Stimulated activated CD4-positive, alpha-beta T cell treated with anti-CD3 and anti-CD28 coated beads, Interleukin-2, amount 100 ng/mL, for 4 hours (primary cell): ENCODE results near the gene MAGI2.
"Not testable (repeated sequence)": the region's sequence is repeated elsewhere in the genome, so short reads cannot be mapped to it uniquely, and the experiment has no call there.

Source experiments
- DNase-seq: peaks from one replicate; pipeline ENCODE4 v3.0.0-alpha.2; 2020; ENCODE audit warnings: low read depth

Gene MAGI2

DNA sequence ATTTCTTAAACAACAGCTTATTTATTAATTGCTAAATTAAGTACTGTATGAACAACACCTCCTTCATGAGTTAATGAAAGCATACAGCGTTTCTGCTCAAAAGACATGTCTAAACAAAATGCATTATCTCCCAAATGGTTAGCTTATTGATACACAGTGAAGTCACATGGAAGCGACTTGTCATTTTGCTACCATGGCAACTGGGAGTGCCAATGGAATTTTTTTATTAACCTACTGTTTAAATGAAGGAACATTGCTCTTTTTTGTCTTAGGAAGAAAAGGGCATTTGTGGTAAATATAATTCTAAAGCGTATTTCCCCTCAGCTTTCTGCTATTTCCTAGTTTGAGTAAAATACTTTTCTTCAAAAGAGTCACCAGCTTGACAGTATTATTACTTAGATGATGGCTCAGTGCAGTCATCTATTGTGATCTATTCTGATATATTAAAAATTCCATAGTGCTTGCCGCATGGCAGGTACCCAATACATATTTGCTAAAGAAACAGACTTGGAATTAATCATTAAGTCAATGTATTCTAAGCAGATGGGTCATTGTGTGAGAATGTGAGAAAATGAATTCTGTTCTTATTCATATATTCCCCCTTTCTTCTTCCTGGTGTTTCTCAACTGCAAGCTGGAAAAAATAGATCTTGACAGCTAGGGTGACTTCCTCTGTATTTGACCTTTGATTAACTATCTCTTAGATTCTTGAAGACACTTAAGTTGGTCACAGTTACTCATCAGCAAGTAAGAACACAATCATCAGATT is 818.3 kb downstream of the MAGI2 start:
- no peak for DNase-seq

DNA sequence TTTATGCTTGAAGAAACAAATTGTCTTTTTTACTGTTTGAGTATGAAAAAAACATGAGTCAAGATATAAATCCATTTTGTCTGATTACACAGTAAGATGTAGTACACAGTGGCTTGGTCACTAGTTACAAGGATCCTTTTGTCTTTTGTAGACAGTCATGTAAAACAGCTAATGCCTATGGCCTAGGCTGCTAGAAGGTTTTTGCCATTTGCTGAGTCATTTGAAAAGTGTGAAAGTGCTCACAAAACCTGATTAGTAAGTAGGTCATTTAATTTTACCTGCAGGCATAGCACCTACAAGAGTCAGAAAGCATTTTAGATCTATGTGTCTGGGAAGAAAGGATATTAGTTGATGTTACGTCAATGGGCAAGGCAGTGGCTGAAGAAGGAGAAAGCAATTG is 819.4 kb downstream of the MAGI2 start:
- DNase-seq = no peak

DNA sequence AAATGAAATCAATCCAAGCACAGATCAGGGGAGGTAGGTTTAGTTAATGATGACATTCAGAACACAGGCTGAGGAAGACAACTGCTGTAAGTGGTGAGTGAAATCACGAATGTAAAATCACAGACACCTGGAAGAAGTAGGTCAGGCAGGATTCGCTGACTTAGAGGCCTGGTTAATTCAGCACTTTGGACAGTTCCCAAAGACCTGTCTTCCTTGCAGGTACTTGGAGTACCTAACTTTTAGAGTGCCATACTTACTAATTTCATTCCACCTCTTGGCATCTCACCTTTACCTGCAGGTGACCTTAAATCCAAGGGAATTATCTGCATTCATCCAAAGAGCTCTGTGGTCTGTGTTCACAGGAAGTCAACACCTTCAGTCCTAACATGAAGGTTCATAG is 832.5 kb downstream of the MAGI2 start:
- DNase-seq = no peak

DNA sequence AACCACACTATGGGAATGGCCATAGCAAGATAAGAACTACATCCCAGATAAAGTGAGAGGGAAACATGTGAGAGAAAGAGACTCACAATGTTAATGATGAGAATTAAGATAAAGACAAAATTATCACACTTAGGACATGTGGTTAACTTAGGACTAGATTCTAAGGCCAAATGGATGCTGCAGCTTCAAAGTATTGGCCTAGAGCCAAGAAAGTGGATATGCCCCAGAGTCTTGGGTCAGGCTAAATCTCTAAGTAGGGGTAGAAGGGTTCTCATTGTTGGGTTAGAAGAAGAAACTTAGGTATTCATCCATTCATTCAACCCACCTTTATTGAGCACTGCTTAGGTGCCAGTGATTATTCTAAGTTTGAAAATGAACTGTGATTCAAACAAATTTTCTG is 836.9 kb downstream of the MAGI2 start:
- no peak for DNase-seq

DNA sequence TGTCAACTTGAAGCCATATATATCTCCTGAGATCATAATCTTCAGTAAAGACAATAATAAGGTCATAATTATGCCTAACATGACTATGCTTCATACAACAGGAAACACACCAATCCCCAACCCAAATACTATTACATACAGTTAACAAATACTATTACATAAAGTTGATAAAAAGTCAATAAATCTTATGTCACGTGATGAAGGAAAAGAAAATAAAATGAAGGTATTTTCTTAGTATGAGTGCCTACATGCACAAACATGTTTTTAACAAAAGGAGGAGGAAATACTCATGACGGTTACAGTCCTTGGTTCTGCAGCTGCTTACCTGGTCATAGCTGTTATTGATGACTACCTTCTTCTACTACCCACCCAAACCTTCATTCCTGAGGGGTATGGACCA is 844.2 kb downstream of the MAGI2 start:
- no peak for DNase-seq

DNA sequence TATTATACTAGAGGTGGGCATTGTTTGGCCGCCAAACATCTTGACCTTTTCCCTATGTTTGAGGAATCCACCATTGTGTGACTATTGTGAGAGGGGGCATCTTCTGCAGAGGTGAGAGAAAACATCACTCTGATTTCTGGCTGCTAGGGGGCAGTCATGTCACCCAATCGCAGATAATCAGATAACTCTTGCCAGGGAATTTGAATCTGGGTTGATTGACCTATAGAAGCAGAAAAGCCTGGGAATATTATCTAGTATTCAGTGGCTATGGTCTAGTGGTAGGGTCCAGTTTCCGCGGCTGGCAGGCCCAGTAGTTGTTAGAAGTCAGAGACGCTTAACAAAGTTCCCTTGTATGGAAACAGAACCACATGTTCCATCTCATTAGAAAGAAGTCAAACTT is 846.4 kb downstream of the MAGI2 start:
- no peak for DNase-seq

DNA sequence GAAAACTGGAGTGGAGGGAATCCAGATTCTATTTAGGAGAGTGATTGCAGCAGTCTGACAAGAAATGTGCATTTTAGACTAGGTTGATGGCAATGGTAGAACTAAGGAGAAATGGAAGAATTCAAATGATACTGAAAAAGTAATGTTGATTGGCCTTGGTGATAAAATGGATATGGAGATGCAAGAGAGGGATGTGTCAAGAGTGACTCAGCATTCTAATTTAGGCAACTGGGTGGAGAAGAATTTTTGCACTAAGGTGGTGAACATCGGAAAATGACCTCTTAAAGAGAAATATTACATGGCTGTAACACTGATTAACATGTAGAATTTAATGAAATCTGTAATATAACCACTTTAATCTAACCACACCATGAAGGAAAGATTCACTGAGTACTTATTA is 848.3 kb downstream of the MAGI2 start:
- DNase-seq = no peak

DNA sequence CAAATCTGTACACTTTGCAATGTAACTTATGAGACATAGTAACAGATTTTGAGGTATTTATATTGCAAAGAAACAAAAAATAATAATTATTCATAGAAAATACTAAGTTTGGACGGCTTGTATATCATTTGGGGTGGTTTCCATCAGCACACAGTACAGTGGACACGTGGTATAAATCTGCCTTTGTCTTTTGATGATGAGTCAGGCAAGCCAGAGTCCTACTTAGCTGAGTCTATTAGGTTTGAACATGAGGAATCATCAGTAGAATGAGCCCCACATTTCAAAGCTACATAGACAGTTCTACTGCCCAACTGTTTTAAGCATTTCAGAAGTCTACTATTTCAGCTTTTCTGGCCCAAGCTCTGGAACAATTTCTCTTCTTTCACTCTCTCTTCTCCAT is 851.7 kb downstream of the MAGI2 start:
- no peak for DNase-seq

DNA sequence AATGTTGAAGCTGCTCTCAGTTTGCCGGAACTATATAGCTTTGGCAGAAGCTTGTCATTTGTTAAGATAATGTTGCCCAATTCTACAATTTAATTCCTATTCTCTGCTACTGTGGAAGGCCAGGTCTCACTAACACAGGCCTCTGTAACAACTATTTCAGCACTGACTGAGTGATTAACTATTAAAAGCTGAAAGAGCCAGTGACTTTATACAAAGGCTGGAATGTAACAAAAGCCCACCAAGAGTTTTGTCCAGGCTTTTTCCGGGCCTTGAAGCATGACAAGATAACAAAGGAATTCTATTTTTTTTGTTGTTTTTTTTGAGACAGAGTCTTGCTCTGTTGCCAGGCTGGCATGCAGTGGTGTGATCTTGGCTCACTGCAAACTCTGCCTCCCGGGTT is 859.3 kb downstream of the MAGI2 start:
- DNase-seq = no peak

DNA sequence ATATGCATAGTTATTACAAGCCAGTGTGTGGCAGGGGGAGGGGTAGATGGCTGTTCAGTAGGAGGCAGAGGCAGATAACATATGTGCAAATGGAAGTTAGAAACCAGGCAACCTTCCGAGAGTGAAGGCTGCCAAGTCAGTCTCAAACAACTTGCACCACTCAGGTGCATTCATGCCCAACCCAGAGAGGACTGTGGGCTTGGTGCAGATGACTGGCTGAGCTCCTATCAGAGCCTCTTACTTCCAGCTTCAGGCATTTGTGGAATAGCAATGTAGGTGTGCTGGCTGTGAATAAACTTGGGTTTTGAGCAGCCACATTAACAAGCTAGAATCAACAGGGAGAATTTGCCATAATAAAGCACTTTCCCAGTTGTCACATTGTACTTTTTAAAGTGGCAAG is 865.1 kb downstream of the MAGI2 start:
- DNase-seq = no peak

DNA sequence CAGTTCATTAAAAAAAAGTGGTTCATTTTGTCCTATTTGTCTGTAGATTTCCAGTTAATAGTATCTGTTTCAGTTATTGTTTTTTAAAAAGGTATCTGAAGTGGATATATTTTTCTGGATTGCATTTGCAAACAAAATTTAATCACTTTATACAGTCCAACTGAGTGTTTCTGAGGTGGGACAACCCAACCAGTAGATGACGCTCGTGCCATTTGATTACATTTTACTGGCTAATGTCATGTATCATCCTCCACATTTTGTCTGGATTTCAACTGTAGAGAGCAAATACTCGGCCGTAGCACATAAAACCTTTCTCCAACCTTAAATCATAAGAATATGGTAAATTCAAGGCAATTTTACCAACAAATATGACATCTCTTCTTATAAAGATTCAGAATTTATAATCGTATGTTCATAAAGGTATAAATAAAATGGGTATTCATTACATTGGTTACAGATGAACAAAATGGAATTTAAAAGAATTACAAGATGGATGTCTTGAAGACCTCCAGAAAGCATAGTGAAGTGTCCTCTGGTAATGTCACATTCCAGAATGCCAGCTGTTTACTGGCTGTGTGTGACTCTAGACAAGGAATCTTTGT is 865.9 kb downstream of the MAGI2 start:
- no peak for DNase-seq

DNA sequence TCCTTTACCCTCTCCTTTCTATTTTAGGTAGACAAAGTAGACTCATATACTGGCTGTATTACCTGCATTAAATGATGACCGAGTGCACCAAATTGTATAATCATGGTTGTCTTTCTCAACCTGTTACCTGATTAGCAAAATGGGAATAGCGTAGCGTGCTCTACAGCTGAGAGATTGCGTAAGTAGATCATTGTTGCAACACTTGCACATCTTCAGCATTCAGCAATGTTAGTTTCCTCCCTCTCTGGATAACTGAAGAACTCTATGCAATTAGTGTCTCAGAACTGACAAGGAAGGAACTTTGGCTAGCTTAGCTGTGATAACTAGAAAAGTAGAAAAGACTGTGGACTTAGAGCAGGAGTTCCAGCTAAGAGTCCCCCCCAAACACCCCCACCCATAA is 867.5 kb downstream of the MAGI2 start:
- DNase-seq = no peak

DNA sequence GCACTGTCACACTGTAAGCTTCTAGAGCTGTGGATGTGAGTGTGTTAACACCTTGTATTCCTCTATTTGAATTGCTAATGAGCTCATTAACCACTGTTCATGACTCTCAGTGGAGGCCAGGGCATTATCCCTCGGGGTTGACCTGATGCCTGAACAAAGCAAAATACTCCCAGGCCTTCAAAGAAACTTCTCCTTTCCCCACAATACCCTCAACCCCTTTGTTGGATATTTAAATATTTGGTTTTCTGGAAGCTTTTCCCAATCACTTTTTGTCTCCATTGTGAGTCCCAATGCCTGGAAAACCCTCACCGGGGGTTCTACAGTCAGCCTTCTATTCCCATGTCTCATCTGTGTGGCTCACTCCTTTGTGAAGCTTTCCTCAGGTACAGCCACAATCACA is 874.8 kb downstream of the MAGI2 start:
- no peak for DNase-seq

DNA sequence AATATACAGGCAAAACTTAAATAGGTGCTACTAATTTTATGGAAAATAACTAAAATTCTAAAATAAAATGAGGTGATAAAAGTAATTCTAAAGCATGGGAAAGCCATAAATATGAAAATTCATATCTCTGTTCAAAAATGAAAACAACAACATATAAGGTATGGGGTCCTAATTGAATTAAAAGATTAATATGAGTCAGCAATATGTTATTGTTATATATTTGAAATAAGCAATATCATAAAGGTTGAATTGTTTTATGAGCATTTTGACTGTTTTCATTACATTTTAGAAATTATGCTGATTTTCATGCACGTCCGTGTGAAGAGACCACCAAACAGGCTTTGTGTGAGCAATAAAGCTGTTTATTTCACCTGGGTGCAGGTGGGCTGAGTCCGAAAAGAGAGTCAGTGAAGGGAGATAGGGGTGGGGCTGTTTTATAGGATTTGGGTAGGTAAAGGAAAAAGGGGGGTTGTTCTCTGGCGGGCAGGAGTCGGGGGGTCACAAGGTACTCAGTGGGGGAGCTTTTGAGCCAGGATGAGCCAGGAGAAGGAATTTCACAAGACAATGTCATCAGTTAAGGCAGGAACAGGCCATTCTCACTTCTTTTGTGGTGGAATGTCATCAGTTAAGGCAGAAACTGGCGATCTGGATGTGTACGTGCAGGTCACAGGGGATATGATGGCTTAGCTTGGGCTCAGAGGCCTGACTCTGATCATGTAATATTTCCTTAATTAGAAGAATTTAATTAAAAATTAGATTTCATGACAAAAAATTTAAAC is 876.1 kb downstream of the MAGI2 start:
- DNase-seq = not testable (repeated sequence)

DNA sequence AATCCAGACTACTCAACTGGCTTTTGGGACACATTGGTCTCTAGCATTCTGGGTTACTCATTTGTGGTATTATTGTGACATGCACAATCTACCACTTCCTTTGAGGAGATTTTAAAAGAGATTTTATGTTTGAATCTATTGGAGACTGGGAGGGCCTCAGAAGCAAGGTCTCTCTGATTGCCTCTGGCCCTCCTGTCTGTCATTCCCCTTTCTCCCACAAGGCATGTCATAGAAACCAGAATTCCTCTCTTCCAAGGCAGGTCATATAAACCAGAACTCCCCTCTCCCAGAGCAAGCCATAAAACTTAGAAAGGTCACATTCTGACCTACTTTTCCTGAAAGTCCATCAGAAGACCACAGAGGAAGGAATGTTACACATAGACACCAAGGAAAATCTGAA is 877.2 kb downstream of the MAGI2 start:
- DNase-seq = no peak

DNA sequence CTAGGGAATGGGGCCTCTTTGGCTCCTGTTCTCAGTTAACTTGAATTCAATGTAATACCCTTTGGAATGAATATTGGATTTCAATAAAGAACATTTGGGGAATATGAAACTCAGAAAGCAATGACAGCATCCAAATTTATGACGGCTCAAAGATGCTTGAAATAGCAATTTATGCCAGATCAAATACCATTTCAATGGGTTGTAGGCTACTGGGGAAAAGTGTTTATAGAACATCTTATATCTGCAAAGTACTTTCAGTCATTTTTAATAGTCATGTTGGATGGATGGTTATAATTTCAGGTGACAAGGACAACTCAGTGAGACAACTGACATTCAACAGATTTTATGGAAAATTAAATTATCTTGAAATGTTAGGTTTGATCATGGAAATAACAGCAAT is 882.2 kb downstream of the MAGI2 start:
- DNase-seq = no peak

DNA sequence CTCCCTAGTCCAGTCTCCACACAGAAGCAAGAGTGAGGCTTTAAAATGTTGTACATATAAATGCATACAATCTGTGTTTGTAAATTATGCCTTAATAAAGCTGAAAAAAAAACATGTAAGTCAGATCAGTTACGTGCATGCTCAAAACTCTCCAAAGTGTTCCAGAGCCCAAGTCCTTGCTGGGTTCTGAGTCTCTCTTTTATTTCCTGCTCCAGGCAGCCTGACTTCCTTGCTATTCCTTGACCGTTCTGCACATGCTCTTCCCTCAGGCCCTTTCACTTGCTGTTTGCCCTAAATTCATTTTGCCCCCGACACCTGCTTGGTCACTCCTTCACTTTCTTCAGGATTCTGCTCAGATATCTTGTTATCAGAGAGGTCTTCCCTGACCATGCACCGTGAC is 884.8 kb downstream of the MAGI2 start:
- no peak for DNase-seq

DNA sequence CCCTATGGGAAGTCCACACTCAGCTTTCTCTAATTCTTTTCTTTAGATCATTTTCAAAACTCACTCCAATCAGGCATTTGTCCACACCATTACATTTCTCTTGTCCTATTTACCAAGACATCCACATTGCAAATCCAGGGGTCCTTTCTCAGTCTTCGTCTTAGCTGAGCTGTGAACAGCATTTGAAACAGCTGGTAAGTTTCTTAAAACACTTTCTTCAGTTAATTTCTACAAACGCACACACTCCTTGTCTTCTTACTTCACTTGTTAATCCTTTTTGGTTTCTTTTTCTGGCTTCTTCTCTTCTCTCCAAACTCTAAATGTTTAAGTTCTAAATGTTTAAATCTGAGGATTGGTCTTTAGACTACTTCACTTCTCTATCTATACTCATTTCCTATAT is 885.6 kb downstream of the MAGI2 start:
- DNase-seq = no peak

DNA sequence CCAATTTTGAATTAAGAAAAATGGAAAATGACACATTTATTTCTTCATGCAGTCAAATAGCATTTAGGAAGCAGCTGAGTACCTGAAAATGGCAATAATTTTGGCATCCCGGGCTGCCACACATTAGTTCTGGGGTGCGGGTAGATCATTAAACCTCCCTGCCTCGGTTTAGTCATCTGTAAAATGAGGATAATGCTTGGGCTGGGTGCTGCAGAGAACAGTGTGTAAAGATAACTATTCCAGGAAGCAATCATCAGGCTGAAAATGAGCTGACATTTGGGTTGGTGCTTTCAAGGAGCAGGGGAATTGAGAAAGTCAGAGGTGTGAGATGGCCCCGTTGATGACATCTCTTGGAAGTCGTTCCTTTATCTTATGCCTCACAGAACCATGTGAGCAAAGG is 887.7 kb downstream of the MAGI2 start:
- no peak for DNase-seq

DNA sequence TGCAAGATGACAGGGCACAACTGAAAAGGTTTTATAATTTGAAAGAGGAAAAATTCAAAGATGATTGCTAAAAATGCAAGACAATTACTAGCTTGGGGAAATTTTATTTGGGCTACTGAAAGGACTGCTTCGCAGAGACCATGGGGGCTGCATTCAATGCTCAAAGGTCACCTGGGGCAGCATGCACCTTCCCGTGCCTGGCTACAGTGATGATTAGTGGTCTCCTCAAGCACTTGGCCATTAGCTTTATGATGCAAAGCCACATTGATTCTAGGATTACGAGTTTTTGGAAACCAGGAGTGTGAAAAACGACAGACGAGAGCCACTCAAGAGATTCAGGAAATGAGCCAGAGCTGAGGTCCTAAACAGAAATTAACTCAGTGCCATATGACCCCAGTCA is 890.3 kb downstream of the MAGI2 start:
- DNase-seq = no peak

DNA sequence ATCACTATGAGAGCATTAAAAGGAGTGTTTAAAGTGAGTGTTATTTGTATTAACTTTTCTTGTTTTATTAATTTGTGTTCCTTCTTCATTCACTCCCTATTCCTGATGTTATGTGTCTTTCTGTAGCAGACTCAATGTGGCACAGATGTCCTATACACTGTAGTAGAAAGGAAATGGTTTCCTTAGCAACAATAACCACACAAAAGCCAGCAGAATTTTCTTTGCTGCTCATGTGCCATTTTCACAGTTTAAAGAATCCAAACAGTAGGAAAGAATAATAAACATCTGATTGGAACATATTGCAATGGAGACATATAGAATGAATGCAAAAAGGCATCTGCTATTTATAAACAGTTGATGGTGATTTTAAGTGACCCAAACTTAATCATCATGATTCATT is 891.3 kb downstream of the MAGI2 start:
- DNase-seq = no peak

DNA sequence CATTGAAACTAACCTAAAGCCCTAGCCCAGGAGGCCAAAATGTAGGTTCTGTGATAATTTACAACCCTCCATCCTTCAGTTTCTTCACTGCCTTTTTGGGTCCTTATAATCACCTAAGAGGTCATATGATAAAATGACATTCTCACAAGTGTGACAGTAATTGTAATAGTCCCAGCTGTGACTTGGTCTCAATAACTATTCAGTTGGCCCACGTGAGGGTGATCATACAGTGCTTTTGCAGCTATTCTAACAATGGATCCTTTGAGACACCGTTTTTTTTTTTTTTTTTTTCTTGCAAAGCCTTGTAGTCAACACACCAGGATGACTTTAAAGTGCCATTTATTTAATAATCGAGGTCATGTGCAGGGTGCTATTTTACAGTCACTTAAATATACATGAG is 894.9 kb downstream of the MAGI2 start:
- DNase-seq = no peak

DNA sequence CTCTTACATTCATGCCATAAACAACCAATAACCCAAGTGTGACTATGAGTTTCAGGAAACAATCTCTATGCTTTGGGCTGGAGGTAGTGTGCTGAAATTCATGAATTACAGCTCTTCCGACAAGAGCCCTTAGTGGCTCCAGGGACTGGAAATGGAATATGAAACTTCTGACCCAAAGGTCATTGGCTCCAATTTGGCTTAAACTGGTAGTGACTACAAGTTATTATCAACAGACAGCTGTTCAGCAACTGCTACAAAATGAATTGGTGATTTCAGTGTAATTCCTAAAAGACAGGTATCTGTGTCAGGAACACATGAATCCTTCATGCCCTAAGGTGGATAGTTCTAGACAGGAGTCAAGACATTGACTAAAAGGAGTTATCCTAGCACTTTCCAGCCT is 909.5 kb downstream of the MAGI2 start:
- no peak for DNase-seq
